ENCODE measurements around the gene ZCCHC14.
"Not testable (repeated sequence)": the region's sequence is repeated elsewhere in the genome, so short reads cannot be mapped to it uniquely, and the experiment has no call there.

The ZCCHC14 gene

GRCh38 chr16:87376660-87377059 lies 116.2 kb downstream of the ZCCHC14 start:
- DNase-seq = no peak

GRCh38 chr16:87375426-87376135 lies 117.2 kb downstream of the ZCCHC14 start:
- no peak for DNase-seq

- no peak for DNase-seq
Observed at GRCh38 chr16:87374313-87374712, 118.5 kb downstream of the ZCCHC14 start.

GRCh38 chr16:87372305-87372704 lies 120.5 kb downstream of the ZCCHC14 start:
- no peak for DNase-seq

- DNase-seq = no peak
Observed at GRCh38 chr16:87371261-87371866, 121.5 kb downstream of the ZCCHC14 start.

GRCh38 chr16:87369796-87370719 lies 122.8 kb downstream of the ZCCHC14 start:
- DNase-seq = no peak

GRCh38 chr16:87369117-87369765 lies 123.6 kb downstream of the ZCCHC14 start:
- no peak for DNase-seq

GRCh38 chr16:87368029-87368770 lies 124.6 kb downstream of the ZCCHC14 start:
- no peak for DNase-seq

- no peak for DNase-seq
Observed at GRCh38 chr16:87367529-87367928, 125.3 kb downstream of the ZCCHC14 start.

- DNase-seq = no peak
Observed at GRCh38 chr16:87366930-87367329, 125.9 kb downstream of the ZCCHC14 start.

GRCh38 chr16:87366288-87366687 lies 126.5 kb downstream of the ZCCHC14 start:
- no peak for DNase-seq

- no peak for DNase-seq
Observed at GRCh38 chr16:87365021-87365713, 127.7 kb downstream of the ZCCHC14 start.

- no peak for DNase-seq
Observed at GRCh38 chr16:87363771-87364455, 128.9 kb downstream of the ZCCHC14 start.

GRCh38 chr16:87362828-87363559 lies 129.8 kb downstream of the ZCCHC14 start:
- DNase-seq = not testable (repeated sequence)

GRCh38 chr16:87361916-87362619 lies 130.8 kb downstream of the ZCCHC14 start:
- no peak for DNase-seq

GRCh38 chr16:87360862-87361610 lies 131.8 kb downstream of the ZCCHC14 start:
- DNase-seq = no peak

- DNase-seq = no peak
Observed at GRCh38 chr16:87359121-87359520, 133.7 kb downstream of the ZCCHC14 start.

GRCh38 chr16:87358696-87359095 lies 134.1 kb downstream of the ZCCHC14 start:
- DNase-seq = no peak

GRCh38 chr16:87358250-87358649 lies 134.6 kb downstream of the ZCCHC14 start:
- no peak for DNase-seq
